Stimulated activated CD4-positive, alpha-beta T cell treated with anti-CD3 and anti-CD28 coated beads, Interleukin-15, amount 100 ng/mL, for 24 hours (primary cell): Measurements from ENCODE around the gene PRSS48.
"Not testable (repeated sequence)": the region's sequence is repeated elsewhere in the genome, so short reads cannot be mapped to it uniquely, and the experiment has no call there.

Experiments used
- DNase-seq: peaks from one replicate; pipeline ENCODE4 v3.0.0-alpha.2; 2020

Gene PRSS48

DNA sequence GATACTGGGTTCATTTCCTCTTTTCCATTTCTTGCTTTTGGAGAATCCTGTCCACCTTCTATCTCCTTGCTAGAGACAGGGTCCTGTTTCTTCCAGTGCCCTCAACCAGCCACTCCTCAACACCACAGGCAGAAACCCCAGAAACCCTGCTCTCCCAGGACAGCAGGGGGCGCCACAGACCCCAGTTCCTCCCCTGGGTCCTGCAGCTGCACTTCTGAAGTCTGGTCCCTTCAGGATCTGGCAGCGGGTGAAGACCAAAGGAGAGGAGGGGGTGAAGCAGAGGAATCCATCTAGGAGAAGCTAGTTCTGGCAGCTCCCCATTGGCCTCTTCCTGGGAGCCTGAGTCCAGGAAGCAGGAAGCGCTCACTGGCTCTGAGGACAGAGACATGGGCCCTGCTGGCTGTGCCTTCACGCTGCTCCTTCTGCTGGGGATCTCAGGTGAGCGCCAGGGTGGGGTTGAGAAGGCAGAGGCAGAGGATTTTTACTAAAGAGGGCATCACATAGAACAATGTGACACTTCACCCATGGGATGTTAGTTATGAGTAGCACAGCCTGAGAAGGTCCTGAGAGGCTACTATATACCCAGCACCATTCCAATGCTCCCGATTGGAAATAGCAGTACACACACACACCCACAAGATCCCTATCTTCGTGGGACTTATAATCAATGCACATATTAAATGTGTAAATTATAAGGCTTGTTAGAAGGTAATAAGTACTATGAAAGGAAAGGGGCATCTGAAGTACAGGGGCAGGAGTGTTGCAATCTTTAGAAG, at the start of gene PRSS48:
Gene PRSS48, plus strand, starts transcription at position 375 of the 776 bp plus-strand sequence. Its CDS starts 12 bp downstream, at position 387.
- DNase-seq = peak; percentile 70

DNA sequence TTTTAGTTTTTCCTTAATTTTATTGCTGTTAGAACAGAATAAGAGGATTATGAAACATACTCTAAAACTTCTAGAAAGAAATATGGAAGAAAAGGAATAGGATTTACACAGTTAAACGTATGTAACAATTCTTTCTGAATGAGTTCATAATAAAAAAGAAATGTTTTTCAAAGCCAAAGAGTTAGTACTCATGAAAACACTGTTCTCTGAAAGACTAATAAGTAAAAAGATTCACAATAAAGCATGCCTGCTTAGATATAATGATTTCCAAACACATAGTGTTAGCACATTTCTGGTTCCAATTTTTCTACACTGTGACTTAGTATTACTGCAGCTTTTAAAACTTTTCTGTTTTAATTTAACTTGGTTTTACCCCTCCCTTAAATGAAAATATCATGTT, 49.8 kb upstream of the PRSS48 start:
- no peak for DNase-seq

GRCh38 chr4:151227731-151228130, 49.2 kb upstream of the PRSS48 start:
- no peak for DNase-seq

DNA sequence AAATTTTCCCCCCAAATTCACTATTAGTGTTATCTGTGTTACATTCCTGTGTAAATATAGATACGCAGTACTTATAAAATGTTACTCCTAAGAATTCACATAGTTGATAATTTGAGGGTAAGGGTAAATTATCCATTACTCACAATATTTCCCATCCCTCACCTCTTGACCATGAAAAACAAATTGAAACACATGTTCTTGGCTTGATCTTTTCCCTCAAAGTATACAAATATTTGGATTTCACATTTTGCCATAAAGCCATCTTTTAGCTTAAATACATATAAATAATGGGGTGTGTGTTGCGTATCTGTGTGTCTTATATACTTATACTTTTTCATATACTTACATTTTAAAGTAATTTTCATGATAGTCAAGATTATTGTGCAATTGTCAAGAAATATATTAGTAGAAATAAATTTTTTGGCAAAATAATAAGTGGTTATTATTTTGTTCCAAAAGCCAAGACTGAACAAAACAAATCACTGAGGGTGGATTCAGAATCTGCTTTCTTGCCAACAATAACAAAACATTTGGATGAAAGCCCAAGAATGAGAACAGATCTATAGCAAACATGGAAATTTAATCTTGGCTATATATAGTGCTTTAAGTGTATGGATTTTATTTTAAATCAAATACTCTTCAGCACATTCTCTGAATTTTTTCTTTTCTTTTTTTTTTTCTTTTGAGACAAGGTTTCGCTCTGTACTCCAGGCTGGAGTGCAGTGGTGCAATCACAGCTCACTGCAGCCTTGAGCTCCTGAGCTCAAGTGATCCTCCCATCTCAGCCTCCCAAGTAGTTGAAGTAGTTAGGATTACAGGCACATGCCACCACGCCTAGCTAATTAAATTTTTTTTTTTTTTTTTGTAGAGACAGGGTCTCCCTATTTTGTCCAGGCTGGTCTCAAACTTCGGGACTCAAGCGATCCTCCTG, 48.5 kb upstream of the PRSS48 start:
- DNase-seq = no peak

- DNase-seq = no peak
Measured at GRCh38 chr4:151231915-151232595, 44.9 kb upstream of the PRSS48 start.

DNA sequence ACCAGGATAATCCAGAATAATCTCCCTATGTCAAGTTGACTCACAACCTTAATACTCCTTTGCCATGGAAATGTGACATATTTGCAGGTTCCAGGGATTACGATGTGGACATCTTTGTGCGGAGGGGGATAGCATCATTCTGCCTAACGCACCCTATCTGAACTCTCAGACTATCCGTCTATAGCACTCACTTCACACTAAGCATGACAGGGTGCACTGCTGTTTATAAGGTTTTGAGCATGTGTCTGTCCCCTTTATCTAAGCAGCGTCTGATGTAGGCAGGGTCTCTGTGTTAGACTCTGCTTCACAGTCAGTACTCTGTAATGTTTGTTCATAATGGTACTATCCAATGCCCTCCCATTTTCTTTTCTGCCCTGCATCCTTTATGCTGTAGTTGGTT, 43.4 kb upstream of the PRSS48 start:
- DNase-seq = no peak

- DNase-seq = not testable (repeated sequence)
Measured at GRCh38 chr4:151235373-151235772, 41.6 kb upstream of the PRSS48 start.

GRCh38 chr4:151236036-151236435, 40.9 kb upstream of the PRSS48 start:
- no peak for DNase-seq

DNA sequence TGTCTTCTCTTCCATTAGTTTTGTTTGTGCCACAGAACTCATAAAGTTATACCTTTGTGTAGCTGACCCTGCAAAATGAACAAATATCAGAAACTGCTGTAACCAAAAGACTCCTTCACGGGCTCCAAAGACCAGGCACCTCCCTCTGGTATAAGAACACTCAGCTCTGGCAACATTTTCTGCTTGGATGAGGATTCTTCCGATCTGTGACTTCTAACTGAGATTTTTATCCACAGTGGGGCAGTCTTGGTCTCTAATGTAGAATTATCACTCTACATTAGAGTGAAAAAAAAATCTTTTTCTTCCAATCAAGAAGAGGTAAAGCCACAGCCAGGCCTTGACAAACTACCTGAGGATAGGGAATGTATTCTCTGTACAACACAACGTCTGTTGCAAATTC, 38.5 kb upstream of the PRSS48 start:
- no peak for DNase-seq

DNA sequence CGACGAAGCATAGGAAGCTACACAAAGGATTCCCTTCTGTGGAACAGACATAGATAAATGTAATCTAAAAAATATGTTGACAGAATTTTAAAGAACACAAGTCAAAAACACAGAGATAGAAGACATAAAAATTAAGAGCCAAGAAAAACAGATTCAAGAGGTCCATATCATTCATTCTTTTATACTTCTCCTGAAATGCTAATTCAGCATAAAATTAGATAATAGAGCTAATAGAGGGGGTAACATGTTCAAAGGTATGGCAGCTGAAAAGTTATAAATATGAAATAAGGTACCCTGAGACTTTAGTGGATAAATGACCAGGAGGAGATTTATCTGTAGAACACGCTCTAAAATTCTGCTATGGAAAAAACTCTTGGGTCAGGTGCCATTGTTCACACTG, 37.4 kb upstream of the PRSS48 start:
- no peak for DNase-seq

DNA sequence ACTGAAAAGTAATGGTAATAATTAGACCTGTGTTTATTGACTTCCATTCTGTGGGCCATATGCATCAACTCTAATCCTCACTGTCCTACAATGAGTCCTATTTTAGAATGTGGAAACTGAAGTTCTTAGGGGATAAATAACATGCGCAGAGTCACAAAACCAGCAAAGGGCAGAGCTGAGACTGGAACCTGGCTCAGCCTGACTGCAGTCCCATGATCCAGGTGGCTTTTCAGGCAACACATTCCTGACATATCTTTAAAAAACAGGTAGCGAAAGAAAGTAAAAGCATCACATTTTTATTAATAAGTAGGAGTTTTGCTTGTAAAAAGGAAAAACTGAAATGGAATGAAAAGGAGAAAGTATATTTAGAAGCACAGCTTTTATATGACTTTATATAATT, 34.7 kb upstream of the PRSS48 start:
- no peak for DNase-seq

DNA sequence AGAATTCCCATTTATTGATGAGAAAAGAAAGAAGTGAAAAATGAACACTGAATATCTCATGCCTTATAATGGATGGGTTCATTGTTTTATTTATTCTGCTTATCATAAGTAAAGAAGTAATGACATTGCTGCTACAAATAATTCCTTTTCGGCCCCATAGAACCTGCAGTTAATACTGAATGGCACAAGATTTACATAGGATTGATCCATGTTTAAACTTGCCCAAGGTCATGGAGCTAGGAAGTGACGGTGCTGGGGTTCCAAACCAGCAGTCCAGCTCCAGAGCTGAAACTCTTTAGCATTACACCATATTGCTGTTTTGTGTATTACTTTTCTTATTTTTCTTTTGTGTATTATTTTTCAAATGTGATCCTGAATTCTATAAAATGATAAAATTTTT, 30.2 kb upstream of the PRSS48 start:
- no peak for DNase-seq

DNA sequence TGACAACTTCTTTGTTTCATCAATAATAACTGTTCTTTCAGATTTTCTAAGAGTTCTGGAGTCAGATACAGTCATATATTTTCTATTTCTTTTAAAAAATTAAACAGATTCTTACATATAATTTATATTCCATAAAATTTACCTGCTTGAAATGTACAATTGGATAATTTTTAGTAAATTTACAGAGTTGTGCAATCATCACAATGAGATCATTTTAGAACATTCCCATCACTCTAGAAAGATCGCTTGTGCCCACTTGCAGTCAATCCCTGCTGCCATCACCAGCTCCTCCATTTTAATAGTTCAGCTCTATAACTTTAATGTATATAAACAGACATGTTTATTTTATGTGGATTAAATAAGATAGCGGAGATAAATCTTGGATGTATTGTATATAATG, 29.6 kb upstream of the PRSS48 start:
- no peak for DNase-seq

- no peak for DNase-seq
Measured at GRCh38 chr4:151248519-151248918, 28.4 kb upstream of the PRSS48 start.

GRCh38 chr4:151250706-151251105, 26.3 kb upstream of the PRSS48 start:
- no peak for DNase-seq

- DNase-seq = no peak
Measured at GRCh38 chr4:151251603-151252304, 25.2 kb upstream of the PRSS48 start.

GRCh38 chr4:151255226-151255625, 21.7 kb upstream of the PRSS48 start:
- DNase-seq = not testable (repeated sequence)

GRCh38 chr4:151255680-151256079, 21.3 kb upstream of the PRSS48 start:
- DNase-seq = not testable (repeated sequence)

DNA sequence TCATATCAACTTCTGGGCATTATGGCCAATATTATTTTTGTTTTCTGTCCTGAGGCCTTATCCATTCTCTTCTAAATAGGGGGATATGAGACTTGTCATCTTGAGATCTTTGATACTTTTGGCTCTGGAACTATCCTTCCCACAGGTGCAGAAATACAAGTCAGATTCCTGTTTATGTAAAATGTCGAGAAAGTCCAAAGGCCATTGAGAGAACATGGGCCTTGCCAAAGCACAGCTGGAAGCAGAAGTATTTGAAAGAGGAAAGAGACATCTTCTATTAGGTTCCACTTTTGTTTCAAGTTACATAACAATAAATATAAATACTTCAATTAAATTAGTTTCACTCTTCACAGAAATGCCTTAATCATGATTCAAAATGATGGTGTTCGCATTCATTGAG, 20.8 kb upstream of the PRSS48 start:
- no peak for DNase-seq

GRCh38 chr4:151257704-151258103, 19.3 kb upstream of the PRSS48 start:
- no peak for DNase-seq

DNA sequence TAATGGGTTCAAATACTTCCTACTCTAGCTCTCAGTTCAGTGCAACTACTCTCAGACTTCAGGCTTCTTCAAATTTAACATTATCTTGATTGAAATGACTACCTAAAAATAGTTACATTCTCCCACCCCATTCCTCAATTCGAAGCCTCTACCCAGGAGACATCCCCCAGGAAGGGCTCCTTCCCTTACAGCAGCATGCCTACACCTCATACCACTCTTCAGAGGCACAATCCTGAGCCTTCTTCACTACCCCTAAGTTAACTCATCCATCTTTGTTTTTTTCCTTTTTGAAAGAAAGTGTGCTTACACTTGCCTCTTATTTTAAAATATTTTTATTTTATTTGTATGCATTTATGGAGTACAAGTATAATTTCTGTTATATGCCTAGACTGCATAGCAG, 17.2 kb upstream of the PRSS48 start:
- no peak for DNase-seq

- DNase-seq = no peak
Measured at GRCh38 chr4:151260526-151260925, 16.4 kb upstream of the PRSS48 start.

GRCh38 chr4:151263455-151263854, 13.5 kb upstream of the PRSS48 start:
- no peak for DNase-seq
